HG03097 (cell line): ENCODE results near the gene GRAMD1A.
"Not testable (repeated sequence)": the region's sequence is repeated elsewhere in the genome, so short reads cannot be mapped to it uniquely, and the experiment has no call there.

Experiments
- ATAC-seq: cut with Tn5 transposase; IDR thresholded peaks from one replicate; pipeline ENCODE4 v1.9.1; 2021; ENCODE audit not compliant: unreplicated experiment, low FRiP score

The GRAMD1A gene

GRCh38 chr19:35000647-35001501 is 751 bp downstream of the GRAMD1A start:
- ATAC-seq = no peak

- ATAC-seq = no peak
Observed at GRCh38 chr19:35002037-35002535, 2.0 kb downstream of the GRAMD1A start.

GRCh38 chr19:35004517-35005255 is 4.6 kb downstream of the GRAMD1A start:
- ATAC-seq = no peak

GRCh38 chr19:35005256-35005977 is 5.3 kb downstream of the GRAMD1A start:
- ATAC-seq = no peak

- ATAC-seq = not testable (repeated sequence)
Observed at GRCh38 chr19:35006007-35006341, 5.9 kb downstream of the GRAMD1A start.

- no peak for ATAC-seq
Observed at GRCh38 chr19:35006342-35006998, 6.3 kb downstream of the GRAMD1A start.

GRCh38 chr19:35006999-35007365 is 6.9 kb downstream of the GRAMD1A start:
- no peak for ATAC-seq

GRCh38 chr19:35007427-35007826 is 7.3 kb downstream of the GRAMD1A start:
- ATAC-seq = not testable (repeated sequence)

GRCh38 chr19:35008891-35009341 is 8.8 kb downstream of the GRAMD1A start:
- no peak for ATAC-seq

- ATAC-seq = no peak
Observed at GRCh38 chr19:35009424-35010415, 9.6 kb downstream of the GRAMD1A start.

- no peak for ATAC-seq
Observed at GRCh38 chr19:35011091-35011689, 11.1 kb downstream of the GRAMD1A start.

GRCh38 chr19:35011737-35012682 is 11.9 kb downstream of the GRAMD1A start:
- no peak for ATAC-seq

- no peak for ATAC-seq
Observed at GRCh38 chr19:35013041-35013819, 13.1 kb downstream of the GRAMD1A start.

- ATAC-seq = no peak
Observed at GRCh38 chr19:35013820-35014754, 14.0 kb downstream of the GRAMD1A start.

- ATAC-seq = not testable (repeated sequence)
Observed at GRCh38 chr19:35014774-35015173, 14.7 kb downstream of the GRAMD1A start.
